A549 treated with AZD9567 at 1 μM for 4 hours (cell line): ENCODE data around the gene CSTF1. TPM values are rescaled to one million over a fixed set of nuclear protein-coding genes. Genes with fewer than 3 reads are reported as not detected.

Experiments used
- total RNA-seq: library from RNA; stranded (reverse); fragments of 200-300 nt; extraction: Qiagen RNA extraction; gene quantifications from 5 replicates; pipeline ENCODE4 v1.2.3, GENCODE V29; 2022; ENCODE audit not compliant: insufficient read depth

CSTF1 gene
- 38.6 to 41.6 TPM (median 39.6 TPM) in 5 replicates for total RNA-seq

GRCh38 chr20:56392132-56392880, at the start of gene CSTF1, which contains the start of gene AURKA:
Gene CSTF1 (plus strand): TSS chr20:56392645. CDS start chr20:56395553, 2,908 bp downstream.
Gene AURKA (minus strand): TSS chr20:56392215. CDS start chr20:56388197, 4,018 bp downstream.

GRCh38 chr20:56358600-56359211, 33.7 kb upstream of the CSTF1 start, which contains the start of gene FAM210B:
Gene FAM210B (plus strand): TSS chr20:56358974. CDS start chr20:56359006, 32 bp downstream.

DNA sequence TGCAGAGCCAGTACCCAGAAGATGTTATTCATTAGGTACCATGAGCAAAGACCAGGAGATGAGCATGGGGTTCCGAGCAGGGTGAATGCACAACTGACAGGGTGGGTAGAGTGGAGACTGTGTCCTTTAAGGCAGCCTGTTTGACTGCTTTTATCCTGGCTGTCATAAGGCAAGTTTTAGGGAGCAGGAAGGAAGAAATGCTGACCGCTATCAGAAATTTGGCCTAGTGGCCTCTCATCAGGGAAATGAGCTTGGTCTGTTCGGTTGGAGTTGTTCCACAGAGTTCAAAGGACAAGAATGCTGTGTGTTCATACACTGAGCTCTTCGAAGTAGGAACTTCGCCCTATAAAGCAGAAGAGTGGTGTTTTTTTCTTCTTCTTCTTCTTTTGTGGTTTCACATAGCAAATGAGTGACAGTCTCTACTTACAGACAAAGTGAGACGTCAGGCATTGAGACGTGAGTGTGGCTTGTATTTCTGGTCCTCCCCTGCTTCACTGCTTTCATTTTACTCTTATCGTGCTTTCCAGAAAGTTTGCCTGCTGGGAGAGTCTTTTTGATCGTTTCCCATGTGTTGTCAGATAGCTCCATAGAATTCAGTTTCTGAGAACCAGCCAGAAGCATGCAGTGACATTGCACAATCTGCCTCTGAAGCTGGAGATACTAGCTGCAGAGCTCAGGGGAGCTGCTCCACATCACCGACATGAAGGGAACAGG, 19.5 kb downstream of the CSTF1 start, which contains the start of gene CASS4:
CASS4 (plus strand) TSS at position 502 of the 714 bp plus-strand sequence; CDS start at position 701, 199 bp downstream.

Other genes starting within 250 kb of the CSTF1 start
- not detected in 5 replicates for gene MC3R, start 143.9 kb upstream of the CSTF1 start, total RNA-seq
- gene FAM210B, start 33.7 kb upstream of the CSTF1 start, total RNA-seq = 10.8 to 13.6 TPM (median 12.2 TPM) in 5 replicates
- gene AURKA, start 430 bp upstream of the CSTF1 start, total RNA-seq = 89.7 to 96.5 TPM (median 94.9 TPM) in 5 replicates
- gene CASS4, start 19.6 kb downstream of the CSTF1 start, total RNA-seq = 0.03 to 0.07 TPM (median 0.05 TPM) in 3 of 5 replicates, not detected in the others
- 72.8 to 95.2 TPM (median 88.4 TPM) in 5 replicates for gene RTF2, start 76.0 kb downstream of the CSTF1 start, total RNA-seq
- 0.33 to 2.5 TPM (median 0.40 TPM) in 5 replicates for gene FAM209A, start 132.1 kb downstream of the CSTF1 start, total RNA-seq
- 0.34 to 3.6 TPM (median 0.56 TPM) in 5 replicates for gene FAM209B, start 140.6 kb downstream of the CSTF1 start, total RNA-seq
- gene TFAP2C, start 236.7 kb downstream of the CSTF1 start, total RNA-seq = 11.0 to 14.4 TPM (median 11.7 TPM) in 5 replicates